ENCODE data around the gene DDX49. TPM values are rescaled to one million over a fixed set of nuclear protein-coding genes. Genes with fewer than 3 reads are reported as not detected.

Gene DDX49
- total and polyA plus RNA-seq, 2 of the 4 experiments (the other 2 are of a cell fraction), result 50.9 to 52.1 TPM

GRCh38 chr19:18946335-18946734 is 26.8 kb downstream of the DDX49 start:
- no peak overlapping the region for H2AK5ac ChIP-seq (ENCODE audit: low read depth, low read length)
- dilution Hi-C loops (cut with HindIII; ENCODE audit: low sequenced_read_pairs, unreplicated experiment), result no loop called here
- no peak overlapping the region for H2BK5ac ChIP-seq (ENCODE audit: low read depth, low read length, poor library complexity, severe bottlenecking)
- no peak overlapping the region for H4K8ac ChIP-seq (ENCODE audit: low read depth in 2 of 2, low read length in 2 of 2)
- peaks cover 3% of the 10 kb centered on the region for H3K4me1 ChIP-seq (ENCODE audit: control insufficient read depth, insufficient read depth, low read length)
- no peaks in the 10 kb centered on the region for H3K27me3 ChIP-seq (ENCODE audit: control insufficient read depth, insufficient read depth, low read length)
- no peak overlapping the region for H4K5ac ChIP-seq (ENCODE audit: low read depth, low read length)
- H3K4me3 ChIP-seq (ENCODE audit: insufficient read depth, low read depth, low read length), result no peak overlapping the region
- no peak overlapping the region for H3K4ac ChIP-seq (ENCODE audit: low read depth, low read length)
- no peak overlapping the region for H2BK120ac ChIP-seq (ENCODE audit: low read depth, low read length)
- H2AK9ac ChIP-seq (replicated peaks; ENCODE audit: low read depth, low read length, poor library complexity), result peak overlapping the region; percentile 78
- H3K9me1 ChIP-seq (ENCODE audit: insufficient read depth, low read length), result no peaks in the 10 kb centered on the region
- H2BK15ac ChIP-seq (ENCODE audit: low read depth, low read length), result no peak overlapping the region
- H2AFZ ChIP-seq (replicated peaks; ENCODE audit: low read length, poor library complexity), result no peak overlapping the region
- DNase-seq (no peak), ATAC-seq (ENCODE audit: low read depth) (no peak)
- H4K91ac ChIP-seq (ENCODE audit: insufficient read depth, low read depth, low read length), result no peak overlapping the region
- peaks cover 2 to 9% of the 10 kb centered on the region in 2 experiments; a peak in 3 of 4 replicates for H3K79me1 ChIP-seq (ENCODE audit: low read depth in 1 of 2, low read length in 2 of 2)
- H3K23ac ChIP-seq (ENCODE audit: low read depth, low read length), result no peak overlapping the region
- TF ChIP-seq MXI1 (IDR thresholded peaks at IDR 0.05; ENCODE audit: borderline replicate concordance, low read depth, low read length) (no peak), MAZ (IDR thresholded peaks at IDR 0.05; ENCODE audit: borderline replicate concordance, low read depth, low read length) (no peak), CHD1 (IDR thresholded peaks at IDR 0.05; ENCODE audit: low read depth, low read length) (no peak), NFE2L2 (IDR thresholded peaks at IDR 0.05; ENCODE audit: low read depth, low read length) (no peak), RCOR1 (IDR thresholded peaks at IDR 0.05; ENCODE audit: insufficient replicate concordance, low read length) (no peak), POLR2A (IDR thresholded peaks at IDR 0.05; ENCODE audit: low read depth, low read length) (no peak), SMC3 (IDR thresholded peaks at IDR 0.05; ENCODE audit: low read depth, low read length) (no peak), FOS (IDR thresholded peaks at IDR 0.05; ENCODE audit: low read depth, low read length) (no peak), RAD21 (IDR thresholded peaks at IDR 0.05; ENCODE audit: low read length) (no peak)
- TF ChIP-seq, protein P1, sequence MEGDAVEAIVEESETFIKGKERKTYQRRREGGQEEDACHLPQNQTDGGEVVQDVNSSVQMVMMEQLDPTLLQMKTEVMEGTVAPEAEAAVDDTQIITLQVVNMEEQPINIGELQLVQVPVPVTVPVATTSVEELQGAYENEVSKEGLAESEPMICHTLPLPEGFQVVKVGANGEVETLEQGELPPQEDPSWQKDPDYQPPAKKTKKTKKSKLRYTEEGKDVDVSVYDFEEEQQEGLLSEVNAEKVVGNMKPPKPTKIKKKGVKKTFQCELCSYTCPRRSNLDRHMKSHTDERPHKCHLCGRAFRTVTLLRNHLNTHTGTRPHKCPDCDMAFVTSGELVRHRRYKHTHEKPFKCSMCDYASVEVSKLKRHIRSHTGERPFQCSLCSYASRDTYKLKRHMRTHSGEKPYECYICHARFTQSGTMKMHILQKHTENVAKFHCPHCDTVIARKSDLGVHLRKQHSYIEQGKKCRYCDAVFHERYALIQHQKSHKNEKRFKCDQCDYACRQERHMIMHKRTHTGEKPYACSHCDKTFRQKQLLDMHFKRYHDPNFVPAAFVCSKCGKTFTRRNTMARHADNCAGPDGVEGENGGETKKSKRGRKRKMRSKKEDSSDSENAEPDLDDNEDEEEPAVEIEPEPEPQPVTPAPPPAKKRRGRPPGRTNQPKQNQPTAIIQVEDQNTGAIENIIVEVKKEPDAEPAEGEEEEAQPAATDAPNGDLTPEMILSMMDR (conservative IDR thresholded peaks at IDR 0.05; ENCODE audit: low read depth, low read length), result no peak
- TF ChIP-seq, protein P2, sequence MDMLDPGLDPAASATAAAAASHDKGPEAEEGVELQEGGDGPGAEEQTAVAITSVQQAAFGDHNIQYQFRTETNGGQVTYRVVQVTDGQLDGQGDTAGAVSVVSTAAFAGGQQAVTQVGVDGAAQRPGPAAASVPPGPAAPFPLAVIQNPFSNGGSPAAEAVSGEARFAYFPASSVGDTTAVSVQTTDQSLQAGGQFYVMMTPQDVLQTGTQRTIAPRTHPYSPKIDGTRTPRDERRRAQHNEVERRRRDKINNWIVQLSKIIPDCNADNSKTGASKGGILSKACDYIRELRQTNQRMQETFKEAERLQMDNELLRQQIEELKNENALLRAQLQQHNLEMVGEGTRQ (IDR thresholded peaks at IDR 0.05; ENCODE audit: low read depth, low read length), result no peak
- H3K4me2 ChIP-seq (ENCODE audit: low read depth, low read length), result no peak overlapping the region
- H3K56ac ChIP-seq (ENCODE audit: extremely low read depth, insufficient read depth, low read length), result no peak overlapping the region
- H4K20me1 ChIP-seq (ENCODE audit: insufficient read depth, low read length), result no peaks in the 10 kb centered on the region
- no peaks in the 10 kb centered on the region for H3K9me3 ChIP-seq (ENCODE audit: control insufficient read depth, insufficient read depth, low read length)
- ChIA-PET POLR2A (ENCODE audit: unreplicated experiment) (no interaction called here), CTCF (no interaction called here)
- peaks cover 6% of the 10 kb centered on the region; the same call in 1 of the 2 replicates for H3K36me3 ChIP-seq (ENCODE audit: control insufficient read depth, insufficient read depth, low read length)
- no peak overlapping the region for H3K14ac ChIP-seq (replicated peaks; ENCODE audit: low read depth, low read length)
- no peak overlapping the region for H3K9ac ChIP-seq (ENCODE audit: low read depth, low read length)
- no peak overlapping the region for H3K27ac ChIP-seq (ENCODE audit: insufficient read depth, low read length)
- no peak overlapping the region for H2BK20ac ChIP-seq (ENCODE audit: low read depth, low read length)
- BruUV-seq (replicated peaks), result no TSS peak
- intact Hi-C loops (cut with micrococcal nuclease), result no loop called here
- in situ Hi-C loops (cut with MboI; ENCODE audit: low sequenced_read_pairs), result no loop called here
- no peak overlapping the region for H3K18ac ChIP-seq (ENCODE audit: low read depth, low read length)
